ENCODE measurements around the gene COL6A1. TPM values are rescaled to one million over a fixed set of nuclear protein-coding genes. Genes with fewer than 3 reads are reported as not detected.

COL6A1 gene
- total and polyA plus RNA-seq, 2 donors (not counting 3 experiments of a cell fraction or from before 2014, with no cell fraction given) = 30.1 to 42.4 TPM

GRCh38 chr21:46008893-46009621 lies 27.5 kb downstream of the COL6A1 start:
- DNase-seq (ENCODE audit: low read depth, low spot score) = no peak
- TF ChIP-seq GATA2 (IDR thresholded peaks at IDR 0.05; ENCODE audit: insufficient read depth, insufficient read length, low read depth, low read length) = no peak
- no peak for TF ChIP-seq MYC (IDR thresholded peaks at IDR 0.05; ENCODE audit: low read depth, low read length)
- no peak for TF ChIP-seq POLR2A (IDR thresholded peaks at IDR 0.05; ENCODE audit: low read depth, low read length)
- no peak for TF ChIP-seq MAX (IDR thresholded peaks at IDR 0.05; ENCODE audit: insufficient read depth, insufficient read length)
- TF ChIP-seq POLR2AphosphoS5 (IDR thresholded peaks at IDR 0.05; ENCODE audit: insufficient read depth, low read depth, low read length) = no peak
- TF ChIP-seq JUN (IDR thresholded peaks at IDR 0.05; ENCODE audit: borderline replicate concordance, insufficient read depth, insufficient read length, low read depth) = no peak
- no peak for TF ChIP-seq CTCF (IDR thresholded peaks at IDR 0.05; ENCODE audit: extremely low read depth in 1 of 2, insufficient read depth in 1 of 2, low read depth in 1 of 2, low read length in 2 of 2)
- no peak for TF ChIP-seq FOS (IDR thresholded peaks at IDR 0.05; ENCODE audit: borderline replicate concordance, insufficient read depth, low read length)
- no peak for TF ChIP-seq EZH2 (IDR thresholded peaks at IDR 0.05; ENCODE audit: borderline replicate concordance, low read depth, low read length, severe bottlenecking)
- Histone ChIP-seq H3K4me1 (ENCODE audit: control insufficient read depth, extremely low read depth, insufficient read depth, low read length) (no peaks in the 10 kb centered on the region), H3K4me2 (ENCODE audit: insufficient read depth, low read length) (no peak overlapping the region), H2AFZ (ENCODE audit: low read depth, low read length) (no peak overlapping the region), H3K4me3 (replicated peaks in 1 of 3; ENCODE audit: insufficient read depth in 1 of 3, low read depth in 1 of 3, low read length in 3 of 3) (no peak overlapping the region), H3K36me3 (ENCODE audit: control insufficient read depth in 2 of 2, extremely low read depth in 1 of 2, insufficient read depth in 2 of 2, low read length in 2 of 2) (no peaks in the 10 kb centered on the region), H3K9ac (replicated peaks; ENCODE audit: extremely low read depth, insufficient read depth, low read length) (no peak overlapping the region), H3K27me3 (ENCODE audit: control insufficient read depth in 2 of 2, insufficient read depth in 2 of 2, low read length in 2 of 2) (peaks cover 2 to 9% of the 10 kb centered on the region in 2 experiments), H3K79me2 (ENCODE audit: control insufficient read depth, insufficient read depth, low read length) (no peaks in the 10 kb centered on the region), H3K27ac (ENCODE audit: insufficient read depth, low read depth, low read length) (no peak overlapping the region), H3K9me3 (replicated peaks; ENCODE audit: control insufficient read depth, insufficient read depth, low read length) (no peaks in the 10 kb centered on the region), H4K20me1 (replicated peaks; ENCODE audit: control insufficient read depth, extremely low read depth, insufficient read depth, low read length) (no peaks in the 10 kb centered on the region), H3K9me1 (replicated peaks; ENCODE audit: control insufficient read depth, extremely low read depth, insufficient read depth, low read length) (no peaks in the 10 kb centered on the region)
- no peak for FAIRE-seq
- dilution Hi-C loops (cut with MboI; ENCODE audit: extremely low pct_ligation_motif_present, low sequenced_read_pairs) (no loop called here), intact Hi-C loops (cut with micrococcal nuclease) (no loop called here)
- ChIA-PET POLR2A (no interaction called here), CTCF (no interaction called here)
- BruUV-seq (replicated peaks) = no TSS peak

All from endothelial cell of umbilical vein (primary cell).